LNCaP clone FGC (cell line): Measurements from ENCODE around the gene SUMO2.
"Not testable (repeated sequence)": the region's sequence is repeated elsewhere in the genome, so short reads cannot be mapped to it uniquely, and the experiment has no call there.

Source experiments
- DNase-seq: peaks from one replicate; pipeline ENCODE4 v3.0.0-alpha.2; 2011; ENCODE audit warnings: low read depth
- H3K4me3 ChIP-seq: 2 replicates; pipeline ENCODE4 v1.5.1; 2011; ENCODE audit warnings: mild to moderate bottlenecking, low read depth, low read length, control low read depth
- TF ChIP-seq, protein P1 (sequence below): IDR thresholded peaks from 2 replicates; pipeline ENCODE4 v1.5.1; 2012; ENCODE audit warnings: mild to moderate bottlenecking; ENCODE audit not compliant: control insufficient read depth, insufficient read depth; ENCODE audit errors: extremely low read depth

SUMO2 gene

DNA sequence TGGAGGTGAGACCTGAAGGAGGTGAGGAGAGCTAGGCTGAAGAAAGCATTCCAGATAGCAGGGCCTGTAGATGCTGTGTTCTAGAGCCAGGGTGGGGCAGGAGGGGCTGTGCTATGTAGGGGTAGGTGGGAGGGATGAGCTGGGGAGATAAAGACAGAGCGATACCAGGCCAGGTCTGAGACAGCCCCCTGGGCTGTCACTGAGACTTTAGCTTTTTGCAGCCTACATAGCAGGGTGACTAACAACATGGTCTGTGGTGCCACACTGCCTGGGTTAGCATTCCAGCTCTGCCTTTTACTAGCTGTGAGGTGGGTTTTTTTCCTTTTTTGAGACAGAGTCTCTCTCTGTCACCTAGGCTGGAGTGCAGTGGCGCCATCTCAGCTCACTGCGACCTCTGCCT, 37.1 kb upstream of the SUMO2 start:
- no peak overlapping the region for H3K4me3 ChIP-seq
- TF ChIP-seq, protein P1, sequence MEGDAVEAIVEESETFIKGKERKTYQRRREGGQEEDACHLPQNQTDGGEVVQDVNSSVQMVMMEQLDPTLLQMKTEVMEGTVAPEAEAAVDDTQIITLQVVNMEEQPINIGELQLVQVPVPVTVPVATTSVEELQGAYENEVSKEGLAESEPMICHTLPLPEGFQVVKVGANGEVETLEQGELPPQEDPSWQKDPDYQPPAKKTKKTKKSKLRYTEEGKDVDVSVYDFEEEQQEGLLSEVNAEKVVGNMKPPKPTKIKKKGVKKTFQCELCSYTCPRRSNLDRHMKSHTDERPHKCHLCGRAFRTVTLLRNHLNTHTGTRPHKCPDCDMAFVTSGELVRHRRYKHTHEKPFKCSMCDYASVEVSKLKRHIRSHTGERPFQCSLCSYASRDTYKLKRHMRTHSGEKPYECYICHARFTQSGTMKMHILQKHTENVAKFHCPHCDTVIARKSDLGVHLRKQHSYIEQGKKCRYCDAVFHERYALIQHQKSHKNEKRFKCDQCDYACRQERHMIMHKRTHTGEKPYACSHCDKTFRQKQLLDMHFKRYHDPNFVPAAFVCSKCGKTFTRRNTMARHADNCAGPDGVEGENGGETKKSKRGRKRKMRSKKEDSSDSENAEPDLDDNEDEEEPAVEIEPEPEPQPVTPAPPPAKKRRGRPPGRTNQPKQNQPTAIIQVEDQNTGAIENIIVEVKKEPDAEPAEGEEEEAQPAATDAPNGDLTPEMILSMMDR: no peak
- DNase-seq: no peak

DNA sequence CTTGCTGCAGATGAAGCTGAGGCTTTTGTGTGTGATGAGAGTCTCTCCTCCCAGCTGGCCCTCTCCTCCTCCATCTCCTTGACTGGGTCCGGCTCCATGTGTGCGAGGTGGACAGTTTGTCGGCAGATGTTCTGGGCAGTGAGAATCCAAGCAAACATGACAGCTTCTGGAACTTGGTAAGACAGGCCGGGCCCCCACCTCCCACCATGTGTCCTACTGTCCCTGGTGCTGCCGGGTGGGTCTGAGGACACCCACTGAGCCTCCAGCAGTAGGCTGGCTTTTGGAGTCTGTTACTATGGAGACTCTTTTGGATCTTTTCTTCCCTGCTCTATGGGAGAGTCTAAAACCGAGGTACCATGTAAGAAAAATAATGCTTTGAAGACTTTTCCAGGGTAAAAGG, 35.4 kb upstream of the SUMO2 start:
- TF ChIP-seq, protein P1: no peak
- DNase-seq: no peak
- H3K4me3 ChIP-seq: no peak overlapping the region

DNA sequence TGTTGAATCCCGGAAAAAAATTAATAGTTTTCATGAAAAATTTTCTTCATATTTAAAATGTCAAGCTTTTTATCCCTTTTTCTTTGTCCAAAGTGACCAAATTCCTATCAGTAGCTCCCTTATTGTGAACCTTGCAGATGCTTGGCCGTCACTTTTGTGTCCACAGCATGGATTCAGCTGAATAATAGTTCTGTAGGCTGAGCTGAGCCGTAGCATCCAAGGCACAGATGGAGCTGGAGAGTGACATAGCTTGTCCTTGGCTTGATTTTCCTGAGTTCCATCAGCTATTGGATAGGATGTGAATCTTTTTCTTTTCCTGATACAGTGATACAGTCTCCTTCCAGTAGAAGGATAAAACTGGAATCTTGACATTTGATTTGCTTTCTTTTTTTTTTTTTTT, 26.3 kb upstream of the SUMO2 start:
- TF ChIP-seq, protein P1: no peak
- DNase-seq: no peak
- H3K4me3 ChIP-seq: no peak overlapping the region

DNA sequence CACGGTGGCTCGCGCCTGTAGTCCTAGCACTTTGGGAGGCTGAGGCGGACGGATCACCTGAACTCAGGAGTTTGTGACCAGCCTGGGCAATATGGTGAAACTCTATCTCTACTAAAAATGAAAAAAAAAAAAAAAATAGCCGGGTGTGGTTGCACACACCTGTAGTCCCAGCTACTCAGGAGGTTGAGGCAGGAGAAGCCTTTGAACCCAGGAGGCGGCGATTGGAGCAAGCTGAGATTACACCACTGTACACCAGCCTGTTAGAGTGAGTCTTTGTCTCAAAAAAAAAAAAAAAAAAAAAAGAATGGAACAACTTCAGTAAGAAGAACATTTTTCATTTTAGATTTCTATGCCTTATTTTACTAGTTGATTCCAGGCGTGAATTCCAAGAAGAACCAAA, 25.4 kb upstream of the SUMO2 start:
- DNase-seq: no peak
- TF ChIP-seq, protein P1: no peak

DNA sequence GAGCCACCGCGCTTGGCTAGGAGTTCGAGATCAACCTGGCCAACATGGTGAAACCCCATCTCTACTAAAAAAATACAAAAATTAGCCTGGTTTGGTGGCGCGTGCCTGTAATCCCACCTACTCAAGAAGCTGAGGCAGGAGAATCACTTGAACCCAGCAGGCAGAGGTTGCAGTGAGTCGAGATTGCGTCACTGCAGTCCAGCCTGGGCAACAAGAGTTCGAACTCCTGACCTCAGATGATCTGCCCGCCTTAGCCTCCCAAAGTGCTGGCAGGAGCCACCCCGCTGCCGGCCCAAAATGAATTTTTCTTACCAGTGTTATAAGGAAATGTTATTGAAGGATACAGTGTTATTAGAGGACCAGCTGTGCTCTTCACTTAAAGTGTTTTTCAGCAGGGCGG, 25.0 kb upstream of the SUMO2 start:
- DNase-seq: no peak
- no peak overlapping the region for H3K4me3 ChIP-seq
- TF ChIP-seq, protein P1: no peak

More for the DNA sequence above, 25.4 kb upstream of the SUMO2 start:
- H3K4me3 ChIP-seq: no peak overlapping the region

DNA sequence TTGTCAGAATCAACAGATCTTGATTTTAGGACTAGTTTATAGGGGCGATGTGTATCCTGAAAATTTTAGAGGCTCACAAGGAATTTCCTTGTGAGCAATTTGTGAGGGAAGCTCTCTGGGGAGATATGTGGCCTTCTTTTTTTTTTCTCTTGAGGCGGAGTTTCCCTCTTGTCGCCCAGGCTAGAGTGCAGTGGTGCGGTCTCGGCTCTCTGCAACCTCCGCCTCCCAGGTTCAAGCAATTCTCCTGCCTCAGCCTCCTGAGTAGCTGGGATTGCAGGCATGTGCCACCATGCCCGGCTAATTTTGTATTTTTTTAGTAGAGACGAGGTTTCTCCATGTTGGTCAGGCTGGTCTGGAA, 24.3 kb upstream of the SUMO2 start:
- peak overlapping the region; percentile 86 for H3K4me3 ChIP-seq
- not testable (repeated sequence) for DNase-seq

DNA sequence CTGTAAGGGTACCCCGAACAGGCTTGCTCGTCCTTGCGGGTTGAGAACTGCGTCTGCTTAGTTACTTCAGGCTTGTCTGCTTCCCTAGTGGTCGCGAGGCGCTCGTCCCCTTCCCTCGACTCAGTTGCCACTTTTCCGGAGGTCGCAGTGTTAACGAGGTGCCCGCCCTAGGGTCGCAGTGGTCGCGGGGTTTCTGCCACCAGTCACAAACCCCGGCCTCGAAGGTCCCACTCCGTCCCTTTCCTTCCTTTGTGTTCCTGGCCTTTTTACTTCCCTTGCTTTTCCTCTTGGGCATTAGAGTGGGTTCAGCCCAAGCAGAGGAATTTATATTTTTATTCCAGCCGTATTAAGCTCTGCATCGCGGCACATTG, 23.0 kb upstream of the SUMO2 start:
- no peak for DNase-seq
- peak overlapping the region; percentile 86 for H3K4me3 ChIP-seq
- TF ChIP-seq, protein P1: no peak
